ENCODE data around the gene CDK14.

Gene CDK14

DNA sequence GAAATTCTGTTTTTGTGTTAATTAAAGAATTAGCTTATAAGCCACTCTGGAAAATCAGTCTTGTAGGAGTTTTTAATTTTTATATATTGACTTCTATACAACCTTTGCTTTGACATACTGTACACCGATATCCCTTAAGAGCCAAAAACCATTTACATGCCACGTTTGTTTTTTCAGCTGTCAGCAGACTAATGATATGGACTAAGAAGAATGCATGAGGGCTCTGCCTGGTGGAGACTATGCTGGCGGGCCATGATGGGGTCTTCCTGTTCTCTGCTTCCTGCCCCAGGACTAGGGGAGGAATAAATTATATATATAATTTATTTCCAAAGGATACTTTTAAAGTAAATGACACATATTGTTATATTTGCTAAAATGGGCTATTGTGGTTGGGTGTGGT lies 96.3 kb downstream of the CDK14 start:
- no peaks in the 10 kb centered on the region for H3K27me3 ChIP-seq (ENCODE audit: control insufficient read depth, insufficient read depth, low read length, poor library complexity, severe bottlenecking)
- WGBS, 2 experiments = 93 to 95% methylated on average over 2 to 3 of the region's 3 CpGs
- H3K4me1 ChIP-seq (ENCODE audit: control insufficient read depth, insufficient read depth, low read length) = peaks cover 3% of the 10 kb centered on the region
- H3K4me3 ChIP-seq (ENCODE audit: insufficient read depth, low read depth, low read length) = no peak overlapping the region
- H3K9me3 ChIP-seq (ENCODE audit: control insufficient read depth, low read length) = no peaks in the 10 kb centered on the region
- no peaks in the 10 kb centered on the region for H3K36me3 ChIP-seq (ENCODE audit: control insufficient read depth, insufficient read depth, low read length)
- H3K27ac ChIP-seq (ENCODE audit: insufficient read depth, low read depth, low read length, poor library complexity, severe bottlenecking) = no peak overlapping the region

DNA sequence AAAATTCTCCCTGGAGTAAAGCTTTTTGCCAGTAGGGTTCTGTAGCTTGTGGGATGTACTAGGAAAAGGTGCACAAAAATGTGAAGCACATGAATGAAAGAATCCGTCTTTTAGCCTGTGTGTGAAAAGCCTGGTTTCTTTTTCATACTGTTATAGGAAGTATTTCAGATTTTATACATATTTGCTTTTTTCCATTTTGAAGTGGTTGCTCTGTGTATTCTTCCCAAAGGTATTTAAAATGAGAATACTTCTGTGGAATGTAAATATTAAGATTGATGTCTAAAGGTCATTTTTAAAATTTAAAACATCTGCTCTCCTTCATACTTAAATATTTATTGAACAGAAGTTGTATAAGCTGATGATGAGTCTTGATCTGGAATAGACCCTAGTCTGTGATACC lies 96.8 kb downstream of the CDK14 start:
- Histone ChIP-seq H3K27ac (ENCODE audit: insufficient read depth, low read depth, low read length, poor library complexity, severe bottlenecking) (no peak overlapping the region), H3K4me3 (ENCODE audit: insufficient read depth, low read depth, low read length) (no peak overlapping the region), H3K9me3 (ENCODE audit: control insufficient read depth, low read length) (no peaks in the 10 kb centered on the region), H3K27me3 (ENCODE audit: control insufficient read depth, insufficient read depth, low read length, poor library complexity, severe bottlenecking) (no peaks in the 10 kb centered on the region), H3K4me1 (ENCODE audit: control insufficient read depth, insufficient read depth, low read length) (peaks cover 3% of the 10 kb centered on the region), H3K36me3 (ENCODE audit: control insufficient read depth, insufficient read depth, low read length) (no peaks in the 10 kb centered on the region)
- WGBS, 2 experiments = 80 to 93% methylated on average over 1 of the region's 1 CpG

DNA sequence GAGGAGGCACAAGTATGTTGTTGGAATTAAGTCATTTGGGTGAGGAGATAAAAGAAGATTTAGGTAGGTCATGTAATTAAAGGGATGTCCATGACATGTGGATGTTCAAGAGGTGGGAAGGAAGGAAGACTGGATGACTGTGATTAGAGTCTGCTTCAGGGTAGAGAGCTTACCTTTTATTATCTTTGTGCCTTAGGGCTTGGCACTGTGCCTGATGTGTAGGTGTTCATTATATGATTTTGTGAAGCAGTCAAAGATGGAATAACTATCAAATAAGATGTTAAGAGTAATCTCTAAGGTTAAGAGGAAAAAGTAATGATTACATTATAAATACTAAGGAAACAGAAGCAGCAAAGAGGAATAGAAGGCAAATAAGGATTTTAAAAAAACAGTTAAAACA lies 97.8 kb downstream of the CDK14 start:
- H3K4me3 ChIP-seq (ENCODE audit: insufficient read depth, low read depth, low read length) = no peak overlapping the region
- H3K4me1 ChIP-seq (ENCODE audit: control insufficient read depth, insufficient read depth, low read length) = peaks cover 1% of the 10 kb centered on the region
- H3K27ac ChIP-seq (ENCODE audit: insufficient read depth, low read depth, low read length, poor library complexity, severe bottlenecking) = no peak overlapping the region
- no peaks in the 10 kb centered on the region for H3K27me3 ChIP-seq (ENCODE audit: control insufficient read depth, insufficient read depth, low read length, poor library complexity, severe bottlenecking)
- H3K9me3 ChIP-seq (ENCODE audit: control insufficient read depth, low read length) = no peaks in the 10 kb centered on the region
- no peaks in the 10 kb centered on the region for H3K36me3 ChIP-seq (ENCODE audit: control insufficient read depth, insufficient read depth, low read length)

DNA sequence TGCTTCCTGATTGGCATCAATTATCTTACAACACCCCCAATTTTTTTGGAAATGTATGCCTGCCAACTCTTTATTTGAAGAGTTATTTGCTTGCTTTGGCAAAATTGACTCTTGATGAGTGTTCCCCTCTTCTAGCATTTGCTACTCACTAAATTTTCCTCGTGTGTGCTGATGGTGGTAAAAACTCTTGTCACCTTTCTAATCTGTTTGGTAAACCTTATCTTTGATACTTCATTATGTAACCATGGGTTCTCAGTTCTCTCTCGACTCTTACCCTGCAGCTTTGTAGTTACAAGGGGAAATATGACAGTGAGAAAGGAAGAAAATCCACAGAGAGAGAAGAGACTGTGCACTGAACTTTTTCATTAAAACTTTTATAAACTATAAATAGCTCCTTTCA lies 102.5 kb downstream of the CDK14 start:
- Histone ChIP-seq H3K27me3 (ENCODE audit: control insufficient read depth, insufficient read depth, low read length, poor library complexity, severe bottlenecking) (no peaks in the 10 kb centered on the region), H3K27ac (ENCODE audit: insufficient read depth, low read depth, low read length, poor library complexity, severe bottlenecking) (no peak overlapping the region), H3K4me1 (ENCODE audit: control insufficient read depth, insufficient read depth, low read length) (no peaks in the 10 kb centered on the region), H3K36me3 (ENCODE audit: control insufficient read depth, insufficient read depth, low read length) (no peaks in the 10 kb centered on the region), H3K9me3 (ENCODE audit: control insufficient read depth, low read length) (no peaks in the 10 kb centered on the region), H3K4me3 (ENCODE audit: insufficient read depth, low read depth, low read length) (no peak overlapping the region)
- 90% methylated on average over 2 of the region's 2 CpGs; no CpG with 5 or more reads in 1 of the 2 experiments for WGBS, 2 experiments

DNA sequence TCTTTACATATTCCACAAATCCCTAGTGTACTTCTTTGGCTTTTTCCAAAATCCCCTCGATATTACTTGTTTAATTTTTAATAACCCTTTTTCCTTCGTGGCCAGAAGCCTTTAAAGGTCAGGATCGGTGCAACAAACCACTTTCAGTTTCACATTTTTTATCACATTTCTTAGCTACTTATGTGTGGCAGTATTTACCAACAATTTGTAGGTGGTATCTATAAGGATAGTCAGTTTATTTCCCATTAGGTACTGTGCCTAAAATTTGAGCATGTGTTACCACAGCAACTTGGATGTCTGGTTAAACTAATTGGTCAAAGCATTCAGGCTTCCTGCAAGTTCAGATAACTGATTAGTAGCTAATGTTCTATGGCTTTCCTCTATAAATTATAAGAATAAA lies 104.9 kb downstream of the CDK14 start:
- 92 to 94% methylated on average over 2 to 3 of the region's 3 CpGs for WGBS, 2 experiments
- H3K4me1 ChIP-seq (ENCODE audit: control insufficient read depth, insufficient read depth, low read length) = peaks cover 2% of the 10 kb centered on the region
- H3K27ac ChIP-seq (ENCODE audit: insufficient read depth, low read depth, low read length, poor library complexity, severe bottlenecking) = no peak overlapping the region
- H3K27me3 ChIP-seq (ENCODE audit: control insufficient read depth, insufficient read depth, low read length, poor library complexity, severe bottlenecking) = no peaks in the 10 kb centered on the region
- H3K36me3 ChIP-seq (ENCODE audit: control insufficient read depth, insufficient read depth, low read length) = no peaks in the 10 kb centered on the region
- H3K9me3 ChIP-seq (ENCODE audit: control insufficient read depth, low read length) = no peaks in the 10 kb centered on the region
- no peak overlapping the region for H3K4me3 ChIP-seq (ENCODE audit: insufficient read depth, low read depth, low read length)

DNA sequence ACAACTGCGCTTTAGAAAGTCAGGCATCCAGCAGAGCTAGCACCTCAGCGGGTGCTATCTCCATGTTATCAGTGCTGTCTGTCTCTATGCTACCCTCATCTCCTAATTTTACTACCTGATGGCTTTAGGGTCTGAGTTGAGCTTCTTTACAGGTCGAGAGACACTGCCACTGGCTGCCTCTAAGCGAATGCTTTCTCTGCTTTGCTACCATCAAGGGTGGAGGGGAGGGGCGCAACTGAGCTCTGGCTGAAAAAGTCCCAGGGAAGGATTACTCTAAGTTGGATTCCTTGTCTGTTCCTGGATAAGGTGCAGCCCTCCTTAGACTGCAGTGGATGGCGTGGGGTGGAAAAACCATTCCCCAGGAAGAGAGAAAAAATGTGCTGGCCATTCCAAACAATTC lies 105.7 kb downstream of the CDK14 start:
- H3K27ac ChIP-seq (ENCODE audit: insufficient read depth, low read depth, low read length, poor library complexity, severe bottlenecking) = no peak overlapping the region
- no peaks in the 10 kb centered on the region for H3K36me3 ChIP-seq (ENCODE audit: control insufficient read depth, insufficient read depth, low read length)
- 51 to 53% methylated on average over 6 of the region's 6 CpGs for WGBS, 2 experiments

DNA sequence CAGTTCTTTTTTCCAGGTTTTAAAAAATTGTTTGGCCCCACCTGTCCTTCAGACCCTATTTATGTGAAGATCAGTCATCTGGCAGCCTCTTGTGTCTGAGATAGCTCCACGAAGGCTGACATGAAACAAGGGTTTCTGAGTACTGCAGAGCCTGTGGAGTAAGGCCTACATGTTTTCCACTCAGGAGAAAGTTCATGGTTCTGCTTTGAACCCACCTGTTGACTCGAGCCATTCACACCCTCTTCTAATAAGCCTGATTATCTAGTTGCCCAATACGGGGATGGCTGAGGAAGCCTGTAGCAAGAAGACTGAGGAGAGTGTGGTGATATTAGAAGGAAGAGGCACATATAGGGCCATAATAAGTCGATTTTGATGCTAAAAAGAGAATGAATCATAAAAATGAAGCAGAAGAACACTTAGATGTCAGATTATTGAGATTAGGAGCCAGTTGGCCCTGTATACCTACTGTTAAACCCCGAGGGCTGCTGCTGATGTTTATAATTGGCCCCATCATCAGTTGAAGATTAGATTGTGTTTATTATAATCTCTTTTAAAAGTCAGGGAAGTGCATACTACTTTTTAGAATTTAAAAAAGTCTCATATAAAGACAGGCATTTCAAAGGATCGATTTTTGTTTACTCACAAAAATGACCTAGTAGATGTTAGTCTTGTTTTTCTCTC lies 109.4 kb downstream of the CDK14 start:
- Histone ChIP-seq H3K27ac (ENCODE audit: insufficient read depth, low read depth, low read length, poor library complexity, severe bottlenecking) (no peak overlapping the region), H3K9me3 (ENCODE audit: control insufficient read depth, low read length) (no peaks in the 10 kb centered on the region), H3K36me3 (ENCODE audit: control insufficient read depth, insufficient read depth, low read length) (no peaks in the 10 kb centered on the region), H3K4me1 (ENCODE audit: control insufficient read depth, insufficient read depth, low read length) (peaks cover 32% of the 10 kb centered on the region), H3K4me3 (ENCODE audit: insufficient read depth, low read depth, low read length) (no peak overlapping the region), H3K27me3 (ENCODE audit: control insufficient read depth, insufficient read depth, low read length, poor library complexity, severe bottlenecking) (no peaks in the 10 kb centered on the region)
- WGBS, 2 experiments = 70 to 76% methylated on average over 5 to 6 of the region's 6 CpGs

More for the DNA sequence above, 105.7 kb downstream of the CDK14 start:
- H3K4me1 ChIP-seq (ENCODE audit: control insufficient read depth, insufficient read depth, low read length) = peaks cover 10% of the 10 kb centered on the region
- no peaks in the 10 kb centered on the region for H3K9me3 ChIP-seq (ENCODE audit: control insufficient read depth, low read length)
- no peaks in the 10 kb centered on the region for H3K27me3 ChIP-seq (ENCODE audit: control insufficient read depth, insufficient read depth, low read length, poor library complexity, severe bottlenecking)
- H3K4me3 ChIP-seq (ENCODE audit: insufficient read depth, low read depth, low read length) = no peak overlapping the region

DNA sequence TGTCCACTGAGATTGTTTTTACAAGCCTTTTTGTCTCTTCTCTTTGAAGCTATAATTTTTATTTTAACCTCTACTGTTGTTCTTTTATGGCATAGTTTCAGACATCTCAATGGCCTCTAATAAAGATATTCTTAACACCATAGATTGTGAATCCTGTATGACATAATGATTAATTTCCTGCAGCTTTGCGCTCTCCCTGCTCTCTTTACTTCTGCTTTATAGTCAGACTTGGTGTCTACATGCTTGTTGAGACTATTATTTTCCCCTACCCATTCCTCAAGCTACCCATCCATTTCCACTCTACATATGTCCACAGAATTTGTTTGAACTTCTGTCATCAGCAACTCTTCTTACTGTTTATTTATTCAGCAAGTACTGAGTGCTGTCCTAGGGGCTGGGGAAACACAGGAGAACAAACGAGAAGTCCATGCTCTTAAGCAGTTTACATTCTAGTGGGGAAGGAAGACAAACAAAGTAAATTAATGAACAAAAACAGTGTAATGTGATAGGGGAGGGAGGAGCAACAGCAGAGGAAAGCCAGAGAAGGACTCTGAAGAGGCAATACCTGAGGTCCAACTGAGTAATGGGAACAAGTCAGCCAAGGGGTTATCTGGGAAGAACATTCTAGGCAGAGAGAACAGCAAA lies 110.1 kb downstream of the CDK14 start:
- no peaks in the 10 kb centered on the region for H3K9me3 ChIP-seq (ENCODE audit: control insufficient read depth, low read length)
- peaks cover 32% of the 10 kb centered on the region for H3K4me1 ChIP-seq (ENCODE audit: control insufficient read depth, insufficient read depth, low read length)
- H3K27me3 ChIP-seq (ENCODE audit: control insufficient read depth, insufficient read depth, low read length, poor library complexity, severe bottlenecking) = no peaks in the 10 kb centered on the region
- H3K27ac ChIP-seq (ENCODE audit: insufficient read depth, low read depth, low read length, poor library complexity, severe bottlenecking) = peak overlapping the region; percentile 48
- H3K4me3 ChIP-seq (ENCODE audit: insufficient read depth, low read depth, low read length) = no peak overlapping the region
- 87 to 92% methylated on average over 2 of the region's 2 CpGs for WGBS, 2 experiments
- H3K36me3 ChIP-seq (ENCODE audit: control insufficient read depth, insufficient read depth, low read length) = no peaks in the 10 kb centered on the region

DNA sequence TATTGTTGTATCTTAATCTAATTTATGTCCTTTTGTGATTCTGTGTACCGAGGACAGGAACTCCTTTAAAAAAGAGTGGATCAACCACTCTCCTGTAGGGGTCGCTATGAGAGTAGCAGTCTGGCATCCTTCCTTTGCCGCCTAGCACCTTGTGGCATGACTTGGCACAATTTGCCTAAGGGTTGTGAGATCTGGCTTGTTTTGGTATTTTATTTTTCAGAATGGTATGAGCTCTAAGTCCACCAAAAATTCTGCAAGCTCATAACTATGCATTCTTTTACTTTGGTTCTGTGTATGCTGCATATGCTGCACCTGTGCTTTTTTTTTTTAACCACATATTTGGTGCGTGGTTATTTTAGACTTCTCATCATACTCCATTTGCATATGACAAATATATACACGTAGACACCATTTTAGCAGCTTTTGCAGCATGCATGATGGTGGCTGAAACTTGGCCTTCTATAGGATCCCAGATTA lies 112.8 kb downstream of the CDK14 start:
- Histone ChIP-seq H3K4me1 (ENCODE audit: control insufficient read depth, insufficient read depth, low read length) (peaks cover 32% of the 10 kb centered on the region), H3K9me3 (ENCODE audit: control insufficient read depth, low read length) (no peaks in the 10 kb centered on the region), H3K27me3 (ENCODE audit: control insufficient read depth, insufficient read depth, low read length, poor library complexity, severe bottlenecking) (no peaks in the 10 kb centered on the region), H3K4me3 (ENCODE audit: insufficient read depth, low read depth, low read length) (no peak overlapping the region), H3K36me3 (ENCODE audit: control insufficient read depth, insufficient read depth, low read length) (peaks cover 8% of the 10 kb centered on the region), H3K27ac (ENCODE audit: insufficient read depth, low read depth, low read length, poor library complexity, severe bottlenecking) (no peak overlapping the region)
- 35 to 43% methylated on average over 5 of the region's 5 CpGs for WGBS, 2 experiments

DNA sequence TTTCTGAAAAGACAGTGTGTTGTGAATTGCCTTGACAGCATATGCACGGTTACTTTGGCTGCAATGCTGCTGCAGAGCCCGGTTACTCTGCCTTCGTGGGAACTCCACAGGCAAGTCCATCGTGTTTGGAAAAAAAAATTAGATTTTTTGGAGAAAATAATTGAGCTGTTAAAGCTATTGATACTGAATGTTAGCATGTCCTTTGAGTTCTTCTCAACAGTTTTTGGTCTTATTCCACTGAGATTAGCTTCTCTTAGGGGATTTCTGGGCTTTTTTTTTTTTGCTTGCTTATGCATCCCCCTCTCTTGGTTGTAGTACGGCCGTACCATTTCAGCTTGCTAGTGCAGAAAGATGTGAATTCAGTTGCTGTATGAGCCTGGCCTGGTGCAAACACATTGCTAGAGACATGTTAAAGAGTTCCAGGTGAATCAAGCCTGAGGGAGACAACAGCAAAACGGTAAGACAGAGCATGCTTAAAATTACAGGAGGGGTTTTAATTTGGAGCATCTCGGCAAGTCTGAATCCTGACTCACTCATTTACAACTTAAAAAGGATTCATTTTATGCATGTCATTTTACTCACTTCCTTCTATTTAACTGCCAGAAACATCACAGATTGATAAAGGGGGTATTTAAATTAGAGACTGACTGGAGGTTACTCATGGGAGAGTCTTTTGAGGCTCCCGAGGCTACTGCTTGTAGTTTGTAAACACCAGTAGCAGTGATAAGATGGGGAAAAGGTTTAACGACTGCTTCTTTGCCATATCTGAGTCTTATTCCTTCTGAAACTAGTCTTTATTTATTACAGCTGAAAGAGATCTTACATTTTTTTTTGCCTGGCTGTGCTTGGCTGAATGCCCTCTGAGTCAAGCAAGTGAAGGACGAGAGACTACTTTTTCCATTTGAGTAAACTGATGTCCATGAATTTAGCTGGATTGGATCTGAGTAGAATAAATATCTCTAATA lies 113.7 kb downstream of the CDK14 start:
- 59% methylated on average over 10 to 11 of the region's 11 CpGs for WGBS, 2 experiments
- Histone ChIP-seq H3K4me1 (ENCODE audit: control insufficient read depth, insufficient read depth, low read length) (peaks cover 32% of the 10 kb centered on the region), H3K36me3 (ENCODE audit: control insufficient read depth, insufficient read depth, low read length) (peaks cover 8% of the 10 kb centered on the region), H3K27me3 (ENCODE audit: control insufficient read depth, insufficient read depth, low read length, poor library complexity, severe bottlenecking) (no peaks in the 10 kb centered on the region), H3K4me3 (ENCODE audit: insufficient read depth, low read depth, low read length) (peak overlapping the region; percentile 10), H3K9me3 (ENCODE audit: control insufficient read depth, low read length) (no peaks in the 10 kb centered on the region), H3K27ac (ENCODE audit: insufficient read depth, low read depth, low read length, poor library complexity, severe bottlenecking) (no peak overlapping the region)
